ENCODE results near the gene BTBD6.

DNA sequence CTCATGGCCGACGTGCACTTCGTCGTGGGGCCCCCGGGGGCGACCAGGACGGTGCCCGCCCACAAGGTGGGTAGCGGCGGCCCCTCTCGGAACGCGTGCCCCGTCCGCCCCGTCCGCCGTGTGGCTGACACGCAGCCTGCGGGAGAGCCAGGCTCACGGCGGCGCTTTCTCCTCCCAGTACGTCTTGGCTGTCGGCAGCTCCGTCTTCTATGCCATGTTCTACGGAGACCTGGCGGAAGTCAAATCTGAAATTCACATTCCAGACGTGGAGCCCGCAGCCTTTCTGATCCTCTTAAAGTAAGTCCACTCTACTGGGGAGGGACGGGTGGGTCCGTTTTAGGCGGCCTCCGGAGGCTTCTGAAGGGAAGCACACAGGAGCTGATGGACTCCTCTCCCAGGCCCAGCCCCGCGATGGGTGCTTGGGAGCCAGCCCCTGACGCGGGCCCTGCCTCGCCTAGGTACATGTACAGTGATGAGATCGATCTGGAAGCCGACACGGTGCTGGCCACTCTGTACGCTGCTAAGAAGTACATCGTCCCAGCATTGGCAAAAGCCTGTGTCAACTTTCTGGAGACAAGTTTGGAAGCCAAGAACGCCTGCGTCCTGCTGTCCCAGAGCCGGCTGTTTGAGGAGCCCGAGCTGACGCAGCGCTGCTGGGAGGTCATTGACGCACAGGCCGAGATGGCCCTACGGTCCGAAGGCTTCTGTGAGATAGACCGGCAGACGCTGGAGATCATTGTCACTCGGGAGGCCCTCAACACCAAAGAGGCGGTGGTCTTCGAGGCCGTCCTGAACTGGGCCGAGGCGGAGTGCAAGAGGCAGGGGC lies 1.1 kb downstream of the BTBD6 start:
- TF ChIP-seq, protein P1, sequence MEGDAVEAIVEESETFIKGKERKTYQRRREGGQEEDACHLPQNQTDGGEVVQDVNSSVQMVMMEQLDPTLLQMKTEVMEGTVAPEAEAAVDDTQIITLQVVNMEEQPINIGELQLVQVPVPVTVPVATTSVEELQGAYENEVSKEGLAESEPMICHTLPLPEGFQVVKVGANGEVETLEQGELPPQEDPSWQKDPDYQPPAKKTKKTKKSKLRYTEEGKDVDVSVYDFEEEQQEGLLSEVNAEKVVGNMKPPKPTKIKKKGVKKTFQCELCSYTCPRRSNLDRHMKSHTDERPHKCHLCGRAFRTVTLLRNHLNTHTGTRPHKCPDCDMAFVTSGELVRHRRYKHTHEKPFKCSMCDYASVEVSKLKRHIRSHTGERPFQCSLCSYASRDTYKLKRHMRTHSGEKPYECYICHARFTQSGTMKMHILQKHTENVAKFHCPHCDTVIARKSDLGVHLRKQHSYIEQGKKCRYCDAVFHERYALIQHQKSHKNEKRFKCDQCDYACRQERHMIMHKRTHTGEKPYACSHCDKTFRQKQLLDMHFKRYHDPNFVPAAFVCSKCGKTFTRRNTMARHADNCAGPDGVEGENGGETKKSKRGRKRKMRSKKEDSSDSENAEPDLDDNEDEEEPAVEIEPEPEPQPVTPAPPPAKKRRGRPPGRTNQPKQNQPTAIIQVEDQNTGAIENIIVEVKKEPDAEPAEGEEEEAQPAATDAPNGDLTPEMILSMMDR (IDR thresholded peaks at IDR 0.05; ENCODE audit: insufficient read depth, low read length, poor library complexity, severe bottlenecking) = no peak
- no peak for TF ChIP-seq EZH2phosphoT487 (conservative IDR thresholded peaks at IDR 0.05; ENCODE audit: low read length)

Data from SU-DHL-6 (cell line).